HepG2 (cell line): ENCODE measurements around the gene TMCC2. TPM values are rescaled to one million over a fixed set of nuclear protein-coding genes. Genes with fewer than 3 reads are reported as not detected.

Source experiments
- CBFB ChIP-seq: sonication (generic); formaldehyde crosslinking; IDR thresholded peaks from 2 replicates; pipeline ENCODE4 v1.4.0; 2020; ENCODE audit warnings: missing genetic modification reagents
- JUND ChIP-seq: sonication (generic); formaldehyde crosslinking; IDR thresholded peaks from 2 replicates; pipeline ENCODE4 v1.8.0; 2022; ENCODE audit warnings: mild to moderate bottlenecking, missing genetic modification reagents
- MIER3 ChIP-seq: IDR thresholded peaks from 2 replicates; pipeline ENCODE4 v1.6.1; 2016; ENCODE audit warnings: missing compliant biosample characterization, borderline replicate concordance
- MTF2 ChIP-seq: sonication (generic); formaldehyde crosslinking; IDR thresholded peaks from 2 replicates; pipeline ENCODE4 v1.5.0; 2020; ENCODE audit warnings: missing genetic modification reagents, borderline replicate concordance
- RAD21 ChIP-seq: fragments of 450-650 bp; formaldehyde crosslinking; IDR thresholded peaks from 2 replicates; pipeline ENCODE4 v1.5.0; 2020; ENCODE audit warnings: mild to moderate bottlenecking
- SETDB1 ChIP-seq: sonication (generic); formaldehyde crosslinking; IDR thresholded peaks from 2 replicates; pipeline ENCODE4 v1.5.1; 2020; ENCODE audit warnings: missing genetic modification reagents, mild to moderate bottlenecking, borderline replicate concordance
- ZNF121 ChIP-seq: sonication (generic); formaldehyde crosslinking; IDR thresholded peaks from 2 replicates; pipeline ENCODE4 v1.5.0; 2020; ENCODE audit warnings: mild to moderate bottlenecking, missing genetic modification reagents
- ZNF567 ChIP-seq: sonication (generic); formaldehyde crosslinking; IDR thresholded peaks from 2 replicates; pipeline ENCODE4 v1.8.1; 2023; ENCODE audit warnings: mild to moderate bottlenecking, missing genetic modification reagents, borderline replicate concordance
- ZNF816 ChIP-seq: sonication (generic); formaldehyde crosslinking; IDR thresholded peaks from 2 replicates; pipeline ENCODE4 v1.8.0; 2022; ENCODE audit warnings: missing genetic modification reagents, mild to moderate bottlenecking, borderline replicate concordance
- ZNF83 ChIP-seq: sonication (generic); formaldehyde crosslinking; IDR thresholded peaks from 2 replicates; pipeline ENCODE4 v1.4.0; 2020; ENCODE audit warnings: missing genetic modification reagents, mild to moderate bottlenecking, borderline replicate concordance
- polyA plus RNA-seq, 8 experiments: library from polyadenylated mRNA; depleted of rRNA in 3 of 8; stranded (reverse) in 7 of 8; unstranded in 1 of 8; fragments of >200 nt; fragmentation: Illumina TruSeq in 4 of 8; extraction: Trizol in 4 of 8; gene quantifications; 2 replicates each; pipeline versions ENCODE4 v1.2.1 to v1.2.3, GENCODE V29; 2011 to 2016; ENCODE audit warnings: low read depth in 4 of 8, missing spikeins in 1 of 8, mixed read lengths in 1 of 8; ENCODE audit not compliant: insufficient read depth in 1 of 8
- total RNA-seq, 5 experiments: library from RNA; depleted of rRNA; stranded (reverse); fragments of >200 nt; fragmentation: Illumina TruSeq; extraction: Trizol; gene quantifications; 2 replicates each; pipeline ENCODE4 v1.2.3, GENCODE V29; 2016; ENCODE audit warnings: low read depth in 1 of 5
- TF ChIP-seq, protein P1 (sequence below): sonication (generic); formaldehyde crosslinking; IDR thresholded peaks from 2 replicates; pipeline ENCODE4 v1.5.0; 2020; ENCODE audit warnings: missing genetic modification reagents
- TF ChIP-seq, protein P2 (sequence below): IDR thresholded peaks from 2 replicates; pipeline ENCODE4 v1.6.1; 2018; ENCODE audit warnings: missing genetic modification reagents, mild to moderate bottlenecking, missing compliant biosample characterization
- TF ChIP-seq, protein P3 (sequence below): sonication (generic); formaldehyde crosslinking; IDR thresholded peaks from 2 replicates; pipeline ENCODE4 v1.4.0; 2020; ENCODE audit warnings: missing genetic modification reagents, borderline replicate concordance
- TF ChIP-seq, protein P4 (sequence below): sonication (generic); formaldehyde crosslinking; IDR thresholded peaks from 2 replicates; pipeline ENCODE4 v1.9.0; 2021; ENCODE audit warnings: mild to moderate bottlenecking, missing genetic modification reagents

The TMCC2 gene
- total and polyA plus RNA-seq, 2 of the 13 experiments (the other 11 are each of a cell fraction or from before 2014, with no cell fraction given): 0.12 to 0.24 TPM

DNA sequence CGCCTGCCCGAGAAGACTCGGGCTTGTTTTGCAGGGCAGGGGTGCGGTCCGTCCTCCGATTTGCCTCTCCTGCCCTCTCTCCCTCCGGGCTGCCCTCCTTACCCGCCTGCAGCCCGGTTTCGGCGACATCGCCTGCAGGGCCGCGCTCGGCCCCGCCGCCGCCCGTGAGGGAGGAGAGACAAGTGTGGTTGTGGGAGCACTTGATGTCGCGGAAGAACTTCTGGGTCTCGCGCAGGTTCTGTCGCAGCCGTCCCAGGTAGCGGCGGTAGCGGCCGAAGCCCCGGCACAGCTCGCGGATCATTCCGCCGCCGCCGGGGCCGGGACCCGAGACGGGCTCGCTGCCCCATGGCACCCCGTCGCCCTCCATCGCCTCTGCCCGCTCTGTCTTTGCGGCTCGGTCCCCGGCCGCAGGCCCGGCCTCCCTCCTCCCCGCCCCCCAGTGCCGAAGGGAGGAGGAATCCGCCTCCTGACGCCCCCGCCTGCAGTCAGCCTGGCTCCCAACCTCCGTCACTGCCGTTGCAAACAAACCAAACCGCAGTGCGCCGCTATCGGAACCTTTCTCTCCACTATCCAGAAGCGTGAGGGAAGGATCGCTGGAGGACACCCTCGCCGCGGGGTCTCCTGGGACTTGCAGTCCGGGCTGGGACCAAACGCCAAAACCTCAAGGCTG, 16.4 kb upstream of the TMCC2 start, which contains the start of gene DSTYK (continued):
- TF ChIP-seq, protein P1, sequence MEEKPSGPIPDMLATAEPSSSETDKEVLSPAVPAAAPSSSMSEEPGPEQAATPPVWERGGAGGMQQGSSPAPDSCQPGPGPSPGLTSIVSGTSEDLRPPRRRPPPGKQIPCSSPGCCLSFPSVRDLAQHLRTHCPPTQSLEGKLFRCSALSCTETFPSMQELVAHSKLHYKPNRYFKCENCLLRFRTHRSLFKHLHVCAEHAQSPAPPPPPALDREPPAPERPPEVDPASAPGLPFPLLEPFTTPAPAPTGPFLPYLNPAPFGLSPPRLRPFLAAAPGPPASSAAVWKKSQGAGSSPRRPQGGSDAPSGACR: peak; percentile 70; the same call in 1 of the 2 replicates
- TF ChIP-seq CBFB: peak; percentile 98
- TF ChIP-seq JUND (CRISPR knock-in tag): 0 out of 2 replicates have a peak, but pooled peaks have one; percentile 11
- TF ChIP-seq ZNF816 (CRISPR knock-in tag): peak; percentile 82; the same call in 1 of the 2 replicates
- TF ChIP-seq ZNF567 (CRISPR knock-in tag): peak; percentile 96; the same call in 1 of the 2 replicates
- peak; percentile 91 for TF ChIP-seq MIER3 (CRISPR knock-in tag)
- TF ChIP-seq, protein P2, sequence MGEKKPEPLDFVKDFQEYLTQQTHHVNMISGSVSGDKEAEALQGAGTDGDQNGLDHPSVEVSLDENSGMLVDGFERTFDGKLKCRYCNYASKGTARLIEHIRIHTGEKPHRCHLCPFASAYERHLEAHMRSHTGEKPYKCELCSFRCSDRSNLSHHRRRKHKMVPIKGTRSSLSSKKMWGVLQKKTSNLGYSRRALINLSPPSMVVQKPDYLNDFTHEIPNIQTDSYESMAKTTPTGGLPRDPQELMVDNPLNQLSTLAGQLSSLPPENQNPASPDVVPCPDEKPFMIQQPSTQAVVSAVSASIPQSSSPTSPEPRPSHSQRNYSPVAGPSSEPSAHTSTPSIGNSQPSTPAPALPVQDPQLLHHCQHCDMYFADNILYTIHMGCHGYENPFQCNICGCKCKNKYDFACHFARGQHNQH (CRISPR knock-in tag): peak; percentile 93
- no peak for TF ChIP-seq SETDB1 (CRISPR knock-in tag)
- peak; percentile 63 for TF ChIP-seq RAD21 (CRISPR knock-in tag)
- TF ChIP-seq, protein P3, sequence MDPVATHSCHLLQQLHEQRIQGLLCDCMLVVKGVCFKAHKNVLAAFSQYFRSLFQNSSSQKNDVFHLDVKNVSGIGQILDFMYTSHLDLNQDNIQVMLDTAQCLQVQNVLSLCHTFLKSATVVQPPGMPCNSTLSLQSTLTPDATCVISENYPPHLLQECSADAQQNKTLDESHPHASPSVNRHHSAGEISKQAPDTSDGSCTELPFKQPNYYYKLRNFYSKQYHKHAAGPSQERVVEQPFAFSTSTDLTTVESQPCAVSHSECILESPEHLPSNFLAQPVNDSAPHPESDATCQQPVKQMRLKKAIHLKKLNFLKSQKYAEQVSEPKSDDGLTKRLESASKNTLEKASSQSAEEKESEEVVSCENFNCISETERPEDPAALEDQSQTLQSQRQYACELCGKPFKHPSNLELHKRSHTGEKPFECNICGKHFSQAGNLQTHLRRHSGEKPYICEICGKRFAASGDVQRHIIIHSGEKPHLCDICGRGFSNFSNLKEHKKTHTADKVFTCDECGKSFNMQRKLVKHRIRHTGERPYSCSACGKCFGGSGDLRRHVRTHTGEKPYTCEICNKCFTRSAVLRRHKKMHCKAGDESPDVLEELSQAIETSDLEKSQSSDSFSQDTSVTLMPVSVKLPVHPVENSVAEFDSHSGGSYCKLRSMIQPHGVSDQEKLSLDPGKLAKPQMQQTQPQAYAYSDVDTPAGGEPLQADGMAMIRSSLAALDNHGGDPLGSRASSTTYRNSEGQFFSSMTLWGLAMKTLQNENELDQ: 0 out of 2 replicates have a peak, but pooled peaks have one; percentile 39
- TF ChIP-seq, protein P4, sequence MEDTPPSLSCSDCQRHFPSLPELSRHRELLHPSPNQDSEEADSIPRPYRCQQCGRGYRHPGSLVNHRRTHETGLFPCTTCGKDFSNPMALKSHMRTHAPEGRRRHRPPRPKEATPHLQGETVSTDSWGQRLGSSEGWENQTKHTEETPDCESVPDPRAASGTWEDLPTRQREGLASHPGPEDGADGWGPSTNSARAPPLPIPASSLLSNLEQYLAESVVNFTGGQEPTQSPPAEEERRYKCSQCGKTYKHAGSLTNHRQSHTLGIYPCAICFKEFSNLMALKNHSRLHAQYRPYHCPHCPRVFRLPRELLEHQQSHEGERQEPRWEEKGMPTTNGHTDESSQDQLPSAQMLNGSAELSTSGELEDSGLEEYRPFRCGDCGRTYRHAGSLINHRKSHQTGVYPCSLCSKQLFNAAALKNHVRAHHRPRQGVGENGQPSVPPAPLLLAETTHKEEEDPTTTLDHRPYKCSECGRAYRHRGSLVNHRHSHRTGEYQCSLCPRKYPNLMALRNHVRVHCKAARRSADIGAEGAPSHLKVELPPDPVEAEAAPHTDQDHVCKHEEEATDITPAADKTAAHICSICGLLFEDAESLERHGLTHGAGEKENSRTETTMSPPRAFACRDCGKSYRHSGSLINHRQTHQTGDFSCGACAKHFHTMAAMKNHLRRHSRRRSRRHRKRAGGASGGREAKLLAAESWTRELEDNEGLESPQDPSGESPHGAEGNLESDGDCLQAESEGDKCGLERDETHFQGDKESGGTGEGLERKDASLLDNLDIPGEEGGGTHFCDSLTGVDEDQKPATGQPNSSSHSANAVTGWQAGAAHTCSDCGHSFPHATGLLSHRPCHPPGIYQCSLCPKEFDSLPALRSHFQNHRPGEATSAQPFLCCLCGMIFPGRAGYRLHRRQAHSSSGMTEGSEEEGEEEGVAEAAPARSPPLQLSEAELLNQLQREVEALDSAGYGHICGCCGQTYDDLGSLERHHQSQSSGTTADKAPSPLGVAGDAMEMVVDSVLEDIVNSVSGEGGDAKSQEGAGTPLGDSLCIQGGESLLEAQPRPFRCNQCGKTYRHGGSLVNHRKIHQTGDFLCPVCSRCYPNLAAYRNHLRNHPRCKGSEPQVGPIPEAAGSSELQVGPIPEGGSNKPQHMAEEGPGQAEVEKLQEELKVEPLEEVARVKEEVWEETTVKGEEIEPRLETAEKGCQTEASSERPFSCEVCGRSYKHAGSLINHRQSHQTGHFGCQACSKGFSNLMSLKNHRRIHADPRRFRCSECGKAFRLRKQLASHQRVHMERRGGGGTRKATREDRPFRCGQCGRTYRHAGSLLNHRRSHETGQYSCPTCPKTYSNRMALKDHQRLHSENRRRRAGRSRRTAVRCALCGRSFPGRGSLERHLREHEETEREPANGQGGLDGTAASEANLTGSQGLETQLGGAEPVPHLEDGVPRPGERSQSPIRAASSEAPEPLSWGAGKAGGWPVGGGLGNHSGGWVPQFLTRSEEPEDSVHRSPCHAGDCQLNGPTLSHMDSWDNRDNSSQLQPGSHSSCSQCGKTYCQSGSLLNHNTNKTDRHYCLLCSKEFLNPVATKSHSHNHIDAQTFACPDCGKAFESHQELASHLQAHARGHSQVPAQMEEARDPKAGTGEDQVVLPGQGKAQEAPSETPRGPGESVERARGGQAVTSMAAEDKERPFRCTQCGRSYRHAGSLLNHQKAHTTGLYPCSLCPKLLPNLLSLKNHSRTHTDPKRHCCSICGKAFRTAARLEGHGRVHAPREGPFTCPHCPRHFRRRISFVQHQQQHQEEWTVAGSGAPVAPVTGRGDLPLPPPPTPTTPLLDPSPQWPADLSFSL (CRISPR knock-in tag): 0 out of 2 replicates have a peak, but pooled peaks have one; percentile 9
- 0 out of 2 replicates have a peak, but pooled peaks have one; percentile 27 for TF ChIP-seq ZNF121 (CRISPR knock-in tag)
- peak; percentile 82; the same call in 1 of the 2 replicates for TF ChIP-seq ZNF83 (CRISPR knock-in tag)
- TF ChIP-seq MTF2: no peak
